H9 (cell line): ENCODE measurements around the gene PFN4. TPM values are rescaled to one million over a fixed set of nuclear protein-coding genes. Genes with fewer than 3 reads are reported as not detected.

Experiments
- DNase-seq: peaks from one replicate; pipeline ENCODE4 v3.0.0-alpha.2; 2017
- H2AFZ ChIP-seq: one replicate; pipeline ENCODE4 v1.6.1; 2013; ENCODE audit warnings: mild to moderate bottlenecking, low read length, control low read depth, moderate library complexity
- H2AK5ac ChIP-seq: 2 replicates; pipeline ENCODE4 v1.6.1; 2013; ENCODE audit warnings: low read length, control low read depth, mixed read lengths; ENCODE audit not compliant: insufficient read length
- H2BK120ac ChIP-seq: one replicate; pipeline ENCODE4 v1.6.1; 2013; ENCODE audit warnings: low read depth, mild to moderate bottlenecking, low read length, control low read depth, inconsistent platforms; ENCODE audit not compliant: poor library complexity, severe bottlenecking
- H2BK12ac ChIP-seq: 2 replicates; pipeline ENCODE4 v1.6.1; 2013; ENCODE audit warnings: low read length, control low read depth, mixed read lengths, low read depth; ENCODE audit not compliant: insufficient read length
- H2BK15ac ChIP-seq: 2 replicates; pipeline ENCODE4 v1.6.1; 2013; ENCODE audit warnings: low read depth, low read length, control low read depth
- H2BK20ac ChIP-seq: one replicate; pipeline ENCODE4 v1.6.1; 2013; ENCODE audit warnings: low read depth, mild to moderate bottlenecking, low read length, control low read depth, inconsistent platforms; ENCODE audit not compliant: poor library complexity, severe bottlenecking
- H2BK5ac ChIP-seq: 2 replicates; pipeline ENCODE4 v1.6.1; 2013; ENCODE audit warnings: low read length, control low read depth, mixed read lengths; ENCODE audit not compliant: insufficient read length
- H3K14ac ChIP-seq: 2 replicates; pipeline ENCODE4 v1.6.1; 2013; ENCODE audit warnings: low read length, control low read depth; ENCODE audit not compliant: insufficient read depth
- H3K18ac ChIP-seq: 2 replicates; pipeline ENCODE4 v1.6.1; 2013; ENCODE audit warnings: low read depth, mild to moderate bottlenecking, mixed read lengths, low read length, control low read depth; ENCODE audit not compliant: insufficient read length
- H3K23ac ChIP-seq: 2 replicates; pipeline ENCODE4 v1.6.1; 2013; ENCODE audit warnings: low read length, control low read depth, mixed read lengths, low read depth; ENCODE audit not compliant: insufficient read length
- H3K23me2 ChIP-seq: 2 replicates; pipeline ENCODE4 v1.6.1; 2013; ENCODE audit warnings: low read depth, mild to moderate bottlenecking, mixed read lengths, low read length, control low read depth; ENCODE audit not compliant: insufficient read length, poor library complexity, severe bottlenecking
- H3K27ac ChIP-seq: 2 replicates; pipeline ENCODE4 v1.5.1; 2013; ENCODE audit warnings: low read length, control low read depth, mixed read lengths, low read depth; ENCODE audit not compliant: insufficient read length
- H3K27me3 ChIP-seq: 2 replicates; pipeline ENCODE4 v1.6.1; 2013; ENCODE audit warnings: low read length, control low read depth, inconsistent platforms; ENCODE audit not compliant: insufficient read depth
- H3K4ac ChIP-seq: 2 replicates; pipeline ENCODE4 v1.6.1; 2013; ENCODE audit warnings: low read depth, mild to moderate bottlenecking, control low read depth, inconsistent platforms, low read length, moderate library complexity
- H3K4me1 ChIP-seq: 2 replicates; pipeline ENCODE4 v1.6.1; 2013; ENCODE audit warnings: low read length, control low read depth, inconsistent platforms; ENCODE audit not compliant: insufficient read depth
- H3K4me2 ChIP-seq: 2 replicates; pipeline ENCODE4 v1.6.1; 2013; ENCODE audit warnings: low read length, control low read depth, mixed read lengths; ENCODE audit not compliant: insufficient read length, insufficient read depth
- H3K56ac ChIP-seq: 2 replicates; pipeline ENCODE4 v1.6.1; 2013; ENCODE audit warnings: low read depth, mild to moderate bottlenecking, mixed read lengths, low read length, control low read depth; ENCODE audit not compliant: insufficient read length
- H3K79me1 ChIP-seq: 2 replicates; pipeline ENCODE4 v1.6.1; 2013; ENCODE audit warnings: low read depth, mild to moderate bottlenecking, moderate library complexity, low read length, control low read depth, inconsistent platforms; ENCODE audit not compliant: insufficient read depth, poor library complexity, severe bottlenecking
- H3K79me2 ChIP-seq: 2 replicates; pipeline ENCODE4 v1.6.1; 2013; ENCODE audit warnings: low read length, control low read depth, inconsistent platforms; ENCODE audit not compliant: insufficient read depth
- H3K9ac ChIP-seq: 2 replicates; pipeline ENCODE4 v1.6.1; 2013; ENCODE audit warnings: low read length, control low read depth, mixed read lengths; ENCODE audit not compliant: insufficient read length; ENCODE audit errors: extremely low read depth
- H3K9me3 ChIP-seq: one replicate; pipeline ENCODE4 v1.6.1; 2013; ENCODE audit warnings: low read depth, low read length, inconsistent platforms; ENCODE audit not compliant: control insufficient read depth
- H3T11ph ChIP-seq: one replicate; pipeline ENCODE4 v1.6.1; 2013; ENCODE audit warnings: mild to moderate bottlenecking, low read length, control low read depth, inconsistent platforms
- H4K20me1 ChIP-seq: one replicate; pipeline ENCODE4 v1.6.1; 2013; ENCODE audit not compliant: control insufficient read depth, insufficient read length, insufficient read depth
- H4K5ac ChIP-seq: 2 replicates; pipeline ENCODE4 v1.6.1; 2013; ENCODE audit warnings: low read depth, mild to moderate bottlenecking, mixed read lengths, low read length, control low read depth; ENCODE audit not compliant: insufficient read length
- H4K8ac ChIP-seq: replicated peaks from 2 replicates; pipeline ENCODE4 v1.6.1; 2013; ENCODE audit warnings: low read length, control low read depth, mixed read lengths, low read depth; ENCODE audit not compliant: insufficient read length
- H4K91ac ChIP-seq: 2 replicates; pipeline ENCODE4 v1.6.1; 2013; ENCODE audit warnings: low read depth, mild to moderate bottlenecking, moderate library complexity, mixed read lengths, low read length, control low read depth; ENCODE audit not compliant: insufficient read length
- H3K27ac Mint-ChIP-seq, 3 experiments: 2 replicates in 2 of 3; 3 replicates in 1 of 3; pipeline ENCODE4 v1.8.0; 2020 to 2021; ENCODE audit warnings: mixed read lengths in 3 of 3, mild to moderate bottlenecking in 1 of 3, moderate library complexity in 1 of 3
- H3K27me3 Mint-ChIP-seq: 2 replicates; pipeline ENCODE4 v1.8.0; 2021; ENCODE audit warnings: low read depth, mild to moderate bottlenecking, moderate library complexity, mixed read lengths
- H3K36me3 Mint-ChIP-seq, 3 experiments: 2 replicates in 2 of 3; 3 replicates in 1 of 3; pipeline ENCODE4 v1.8.0; 2020 to 2021; ENCODE audit warnings: low read depth in 3 of 3, mixed read lengths in 3 of 3; ENCODE audit not compliant: insufficient read depth in 1 of 3
- H3K4me1 Mint-ChIP-seq, 2 experiments: 2 replicates each; pipeline ENCODE4 v1.8.0; 2020; ENCODE audit warnings: mixed read lengths in 2 of 2
- H3K4me3 Mint-ChIP-seq, 2 experiments: 2 replicates in 1 of 2; 3 replicates in 1 of 2; pipeline ENCODE4 v1.8.0; 2020 to 2021; ENCODE audit warnings: mild to moderate bottlenecking in 2 of 2, mixed read lengths in 2 of 2, moderate library complexity in 1 of 2
- H3K9me3 Mint-ChIP-seq, 2 experiments: 2 replicates in 1 of 2; 3 replicates in 1 of 2; pipeline ENCODE4 v1.8.0; 2020; ENCODE audit warnings: mild to moderate bottlenecking in 2 of 2, mixed read lengths in 2 of 2, moderate library complexity in 1 of 2
- WGBS: extraction: QIAGEN DNeasy Blood & Tissue Kit; methylation state at CpG from one replicate; pipeline ENCODE4 v1.1.7; 2013; ENCODE audit warnings: missing lambda C conversion rate, low lambda C conversion rate, mixed read lengths; ENCODE audit not compliant: insufficient read length; ENCODE audit errors: extremely low coverage; 5-methylcytosine and 5-hydroxymethylcytosine counted together
- total RNA-seq: library from RNA; stranded (reverse); gene quantifications from 2 replicates; pipeline ENCODE4 v1.2.1, GENCODE V29; 2021
- TF ChIP-seq, protein P1 (sequence below): fragments of 200-600 bp; sonication (generic); conservative IDR thresholded peaks from 3 replicates; pipeline ENCODE4 v1.8.0; 2021; ENCODE audit warnings: antibody characterized with exemption, mild to moderate bottlenecking

The PFN4 gene
- total RNA-seq, 1 experiment from 2014 or later, result not detected

GRCh38 chr2:24153478-24153877 is 30.3 kb upstream of the PFN4 start:
- TF ChIP-seq, protein P1, sequence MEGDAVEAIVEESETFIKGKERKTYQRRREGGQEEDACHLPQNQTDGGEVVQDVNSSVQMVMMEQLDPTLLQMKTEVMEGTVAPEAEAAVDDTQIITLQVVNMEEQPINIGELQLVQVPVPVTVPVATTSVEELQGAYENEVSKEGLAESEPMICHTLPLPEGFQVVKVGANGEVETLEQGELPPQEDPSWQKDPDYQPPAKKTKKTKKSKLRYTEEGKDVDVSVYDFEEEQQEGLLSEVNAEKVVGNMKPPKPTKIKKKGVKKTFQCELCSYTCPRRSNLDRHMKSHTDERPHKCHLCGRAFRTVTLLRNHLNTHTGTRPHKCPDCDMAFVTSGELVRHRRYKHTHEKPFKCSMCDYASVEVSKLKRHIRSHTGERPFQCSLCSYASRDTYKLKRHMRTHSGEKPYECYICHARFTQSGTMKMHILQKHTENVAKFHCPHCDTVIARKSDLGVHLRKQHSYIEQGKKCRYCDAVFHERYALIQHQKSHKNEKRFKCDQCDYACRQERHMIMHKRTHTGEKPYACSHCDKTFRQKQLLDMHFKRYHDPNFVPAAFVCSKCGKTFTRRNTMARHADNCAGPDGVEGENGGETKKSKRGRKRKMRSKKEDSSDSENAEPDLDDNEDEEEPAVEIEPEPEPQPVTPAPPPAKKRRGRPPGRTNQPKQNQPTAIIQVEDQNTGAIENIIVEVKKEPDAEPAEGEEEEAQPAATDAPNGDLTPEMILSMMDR, result no peak
- H3K4me1 Mint-ChIP-seq, result no peaks in the 10 kb centered on the region
- no peak overlapping the region for H2BK120ac ChIP-seq
- no peak for DNase-seq
- no peak overlapping the region for H2AK5ac ChIP-seq
- H3K4me2 ChIP-seq, result no peak overlapping the region
- H3K4me1 ChIP-seq, result no peaks in the 10 kb centered on the region
- no peaks in the 10 kb centered on the region for H3K27me3 ChIP-seq
- H3K18ac ChIP-seq, result no peak overlapping the region
- H3K9ac ChIP-seq, result no peak overlapping the region
- no peak overlapping the region for H2BK5ac ChIP-seq
- no peak overlapping the region for H4K5ac ChIP-seq
- H3K56ac ChIP-seq, result no peak overlapping the region
- no peak overlapping the region for H3K23ac ChIP-seq
- H2BK12ac ChIP-seq, result no peak overlapping the region
- H3K9me3 Mint-ChIP-seq, result peaks cover 0 to 2% of the 10 kb centered on the region in 2 experiments; a peak in 2 of 5 replicates
- H4K91ac ChIP-seq, result no peak overlapping the region
- no peaks in the 10 kb centered on the region for H3K79me2 ChIP-seq
- no peaks in the 10 kb centered on the region for H3K23me2 ChIP-seq
- H3K36me3 Mint-ChIP-seq, result peaks cover 0 to 3% (median 0%) of the 10 kb centered on the region in 3 experiments; a peak in 1 of 7 replicates
- no peak overlapping the region for H3K4ac ChIP-seq
- no peaks in the 10 kb centered on the region for H4K20me1 ChIP-seq
- no peak overlapping the region for H3K4me3 Mint-ChIP-seq
- no peaks in the 10 kb centered on the region for H3K27me3 Mint-ChIP-seq
- no peak overlapping the region for H3K27ac ChIP-seq
- H4K8ac ChIP-seq, result no peak overlapping the region
- WGBS, result no CpG with 5 or more reads among the region's 4 CpGs
- H3K79me1 ChIP-seq, result no peaks in the 10 kb centered on the region
- no peak overlapping the region for H2BK15ac ChIP-seq
- no peak overlapping the region for H3T11ph ChIP-seq
- H2AFZ ChIP-seq, result no peak overlapping the region
- H3K14ac ChIP-seq, result no peak overlapping the region
- no peak overlapping the region for H2BK20ac ChIP-seq
- no peaks in the 10 kb centered on the region for H3K9me3 ChIP-seq
- H3K27ac Mint-ChIP-seq, result no peak overlapping the region
